K562 (cell line): ENCODE results near the gene ARHGDIA. TPM values are rescaled to one million over a fixed set of nuclear protein-coding genes. Genes with fewer than 3 reads are reported as not detected.

Source experiments
- ATAC-seq: fragments of 200-7000 bp; cut with Tn5 transposase; 3 replicates; pipeline ENCODE4 v1.9.1; 2020; ENCODE audit warnings: moderate library complexity
- BruUV-seq: library from RNA; stranded (reverse); fragments of 400-500 nt; replicated peaks from 2 replicates; lab custom pipeline; 2021; lab: Mats Ljungman, UMichigan
- CTCF ChIA-PET: fragments of 300-600 bp; formaldehyde crosslinking; extraction: SDS; loops from one replicate; lab custom pipeline; 2021; ENCODE audit warnings: low intra/inter-chr PET ratio; lab: Yijun Ruan, JAX
- POLR2A ChIA-PET: fragments of 300-600, 350-650 bp; sonication (Branson Sonifier 250); formaldehyde crosslinking; extraction: SDS; loops from one replicate; lab custom pipeline; 2021; ENCODE audit warnings: antibody characterized with exemption, inconsistent platforms; lab: Yijun Ruan, JAX
- DNase-seq, 4 experiments: peaks; one replicate each; pipeline versions ENCODE4 v3.0.0 to v3.0.0-alpha.2; 2011 to 2018; ENCODE audit warnings: low spot score in 3 of 4, mixed read lengths in 3 of 4; ENCODE audit errors: extremely low read depth in 1 of 4
- FAIRE-seq: peaks from 2 replicates; lab custom pipeline; 2011; peaks lifted over from hg19 to GRCh38; lab: Jason Lieb, UNC
- H2AFZ ChIP-seq: 2 replicates; pipeline ENCODE4 v1.6.0; 2011; ENCODE audit warnings: low read depth, low read length, control low read depth, inconsistent platforms
- H3K27ac ChIP-seq: fragments of 200-600 bp; 3 replicates; pipeline ENCODE4 v1.8.0; 2011; ENCODE audit warnings: low read depth, mild to moderate bottlenecking, control low read depth, inconsistent platforms, low read length, moderate library complexity, mixed read lengths; ENCODE audit errors: extremely low read depth
- H3K27me3 ChIP-seq, 2 experiments: fragments of 300-600 bp in 1 of 2; 2 replicates in 1 of 2; 3 replicates in 1 of 2; pipeline versions ENCODE4 v1.6.0 to v1.8.0; 2011; ENCODE audit warnings: inconsistent platforms in 2 of 2, low read length in 2 of 2, mild to moderate bottlenecking in 1 of 2, mixed read lengths in 1 of 2, moderate library complexity in 1 of 2; ENCODE audit not compliant: control insufficient read depth in 2 of 2, insufficient read depth in 2 of 2
- H3K36me3 ChIP-seq: fragments of 300-600 bp; 3 replicates; pipeline ENCODE4 v1.8.0; 2011; ENCODE audit warnings: mild to moderate bottlenecking, low read length, inconsistent platforms; ENCODE audit not compliant: control insufficient read depth, insufficient read depth
- H3K4me1 ChIP-seq, 2 experiments: fragments of 200-600 bp in 1 of 2; replicated peaks in 1 of 2; 2 replicates in 1 of 2; 3 replicates in 1 of 2; pipeline versions ENCODE4 v1.5.1 to v1.8.0; 2011; ENCODE audit warnings: inconsistent platforms in 2 of 2, low read length in 2 of 2, mild to moderate bottlenecking in 1 of 2, mixed read lengths in 1 of 2, moderate library complexity in 1 of 2; ENCODE audit not compliant: control insufficient read depth in 2 of 2, insufficient read depth in 2 of 2
- H3K4me2 ChIP-seq: 2 replicates; pipeline ENCODE4 v1.6.1; 2011; ENCODE audit warnings: low read length, control low read depth, inconsistent platforms, mixed read lengths; ENCODE audit not compliant: insufficient read depth
- H3K4me3 ChIP-seq: fragments of 200-600 bp; sonication (generic), shearing (Covaris generic); 2 replicates; pipeline ENCODE4 v1.5.1; 2016; ENCODE audit warnings: control low read depth, inconsistent platforms
- H3K79me2 ChIP-seq: fragments of 200-600 bp; 3 replicates; pipeline ENCODE4 v1.8.0; 2011; ENCODE audit warnings: low read length, inconsistent platforms; ENCODE audit not compliant: control insufficient read depth, insufficient read depth
- H3K9ac ChIP-seq, 2 experiments: 2 replicates each; pipeline versions ENCODE4 v1.6.0 to v1.6.1; 2011; ENCODE audit warnings: low read depth in 2 of 2, low read length in 2 of 2, control low read depth in 1 of 2, inconsistent platforms in 1 of 2, mild to moderate bottlenecking in 1 of 2, mixed read lengths in 1 of 2; ENCODE audit not compliant: insufficient read depth in 1 of 2
- H3K9me1 ChIP-seq: one replicate; pipeline ENCODE4 v1.6.0; 2011; ENCODE audit warnings: inconsistent platforms, mild to moderate bottlenecking, low read length, moderate library complexity; ENCODE audit not compliant: control insufficient read depth, insufficient read depth
- H3K9me3 ChIP-seq: replicated peaks from 2 replicates; pipeline ENCODE4 v1.5.1; 2011; ENCODE audit warnings: low read depth, low read length, inconsistent platforms; ENCODE audit not compliant: control insufficient read depth, insufficient read depth
- H4K20me1 ChIP-seq: replicated peaks from 2 replicates; pipeline ENCODE4 v1.6.1; 2011; ENCODE audit warnings: low read length, inconsistent platforms, mixed read lengths; ENCODE audit not compliant: control insufficient read depth, insufficient read depth
- ATF7 ChIP-seq: fragments of 450-650 bp; IDR thresholded peaks from 2 replicates; pipeline ENCODE4 v1.7.1; 2014; ENCODE audit warnings: mild to moderate bottlenecking, moderate library complexity
- CTBP1 ChIP-seq: fragments of 450-650 bp; IDR thresholded peaks from 2 replicates; pipeline ENCODE4 v1.6.1; 2016; ENCODE audit warnings: borderline replicate concordance
- EZH2 ChIP-seq: IDR thresholded peaks from 2 replicates; pipeline ENCODE4 v1.6.1; 2012; ENCODE audit warnings: low read depth, mild to moderate bottlenecking, inconsistent platforms, low read length, borderline replicate concordance
- JUNB ChIP-seq: fragments of 450-650 bp; formaldehyde crosslinking; conservative IDR thresholded peaks from 2 replicates; pipeline ENCODE4 v1.4.0; 2020; ENCODE audit warnings: mild to moderate bottlenecking
- MYNN ChIP-seq, 2 experiments: sonication (generic); formaldehyde crosslinking in 1 of 2; IDR thresholded peaks; 2 replicates each; pipeline versions ENCODE4 v1.5.0 to v1.6.1; 2016 to 2020; ENCODE audit warnings: antibody characterized with exemption in 1 of 2, missing genetic modification reagents in 1 of 2
- NFRKB ChIP-seq: fragments of 450-650 bp; IDR thresholded peaks from 2 replicates; pipeline ENCODE4 v1.6.1; 2016; ENCODE audit warnings: low read depth
- NKRF ChIP-seq: fragments of 450-650 bp; IDR thresholded peaks from 2 replicates; pipeline ENCODE4 v1.6.1; 2016; ENCODE audit warnings: borderline replicate concordance
- NONO ChIP-seq, 2 experiments: fragments of 200-400 bp in 1 of 2; fragments of 450-650 bp in 1 of 2; formaldehyde crosslinking in 1 of 2; IDR thresholded peaks; 2 replicates each; pipeline ENCODE4 v1.6.1; 2017; ENCODE audit warnings: low read depth in 2 of 2, mild to moderate bottlenecking in 2 of 2, moderate library complexity in 2 of 2, low read length in 1 of 2
- POU5F1 ChIP-seq: fragments of 150-350 bp; IDR thresholded peaks from 2 replicates; pipeline ENCODE4 v1.6.1; 2014; ENCODE audit warnings: borderline replicate concordance, low read length, low read depth, mild to moderate bottlenecking; ENCODE audit not compliant: partially characterized antibody
- PRPF4 ChIP-seq: fragments of 200-400 bp; formaldehyde crosslinking; IDR thresholded peaks from one replicate; pipeline ENCODE4 v1.6.1; 2017; ENCODE audit warnings: low read length, low read depth, mild to moderate bottlenecking; ENCODE audit not compliant: insufficient read depth, poor library complexity, severe bottlenecking
- TGIF2 ChIP-seq: sonication (generic); formaldehyde crosslinking; IDR thresholded peaks from 2 replicates; pipeline ENCODE4 v1.8.1; 2022; ENCODE audit warnings: mild to moderate bottlenecking, missing genetic modification reagents, moderate library complexity
- VEZF1 ChIP-seq: fragments of 200-800 bp; sonication (Bioruptor generic); IDR thresholded peaks from 2 replicates; pipeline ENCODE4 v1.6.1; 2017; ENCODE audit warnings: missing genetic modification characterization, missing compliant biosample characterization
- ZBTB17 ChIP-seq: fragments of 450-650 bp; formaldehyde crosslinking; IDR thresholded peaks from 2 replicates; pipeline ENCODE4 v1.4.0; 2020; ENCODE audit warnings: mild to moderate bottlenecking
- ZNF740 ChIP-seq, 3 experiments: fragments of 200-800 bp in 1 of 3; sonication (Bioruptor generic) in 1 of 3; sonication (generic) in 1 of 3; formaldehyde crosslinking in 1 of 3; IDR thresholded peaks; 2 replicates each; pipeline versions ENCODE4 v1.6.1 to v1.8.0; 2016 to 2022; ENCODE audit warnings: mild to moderate bottlenecking in 2 of 3, missing compliant biosample characterization in 2 of 3, missing genetic modification characterization in 2 of 3, missing genetic modification reagents in 1 of 3
- ZSCAN32 ChIP-seq: fragments of 450-650 bp; formaldehyde crosslinking; IDR thresholded peaks from 2 replicates; pipeline ENCODE4 v1.4.0; 2020; ENCODE audit warnings: mild to moderate bottlenecking, moderate library complexity
- WGBS: fragments of 100-300 bp; shearing (Covaris generic); methylation state at CpG from one replicate; pipeline ENCODE4 v1.1.6; 2016; ENCODE audit warnings: low coverage, mixed read lengths; ENCODE audit not compliant: insufficient coverage; ENCODE audit errors: missing lambda C conversion rate; 5-methylcytosine and 5-hydroxymethylcytosine counted together
- in situ Hi-C: fragments of 300-500 bp; cut with MboI; formaldehyde crosslinking; loops from 4 replicates; pipeline ENCODE4 v1.15.0; 2018; ENCODE audit warnings: inconsistent platforms, mixed read lengths
- intact Hi-C: fragments of 100-400 bp; cut with micrococcal nuclease; formaldehyde crosslinking; loops from 2 replicates; pipeline ENCODE4 v1.14.2; 2022
- polyA plus RNA-seq, 8 experiments: library from polyadenylated mRNA; depleted of rRNA in 4 of 8; stranded (reverse) in 5 of 8; unstranded in 3 of 8; fragments of >200 nt; fragmentation: Nextera tagmentation in 2 of 8; fragmentation: Illumina TruSeq in 1 of 8; extraction: Ambion mirVana in 2 of 8; extraction: Trizol in 1 of 8; gene quantifications; 2 replicates each; pipeline versions ENCODE4 v1.2.1 to v1.2.3, GENCODE V29; 2011 to 2014; ENCODE audit warnings: inconsistent platforms in 1 of 8, missing spikeins in 1 of 8
- total RNA-seq, 7 experiments: library from RNA; depleted of rRNA in 6 of 7; stranded (reverse); fragments of >200 nt in 6 of 7; fragmentation: Illumina TruSeq in 2 of 7; extraction: Trizol in 2 of 7; gene quantifications; 2 replicates each; pipeline versions ENCODE4 v1.2.1 to v1.2.3, GENCODE V29; 2011 to 2021; ENCODE audit warnings: low replicate concordance in 1 of 7

ARHGDIA gene
- total and polyA plus RNA-seq, 9 of the 15 experiments (the other 6 are each of a cell fraction or from before 2014, with no cell fraction given): 9.6 to 340 (median 97.6) TPM

GRCh38 chr17:81912441-81913309 is 41.5 kb upstream of the ARHGDIA start:
- H3K27ac ChIP-seq: peak overlapping the region; percentile 41; the same call in 2 of the 3 replicates
- no peaks in the 10 kb centered on the region for H3K9me3 ChIP-seq
- FAIRE-seq (peak; percentile 94), ATAC-seq (peak; percentile 77), DNase-seq (peak; percentile 69 to 89 (median 77))
- H3K36me3 ChIP-seq: peaks cover 72% of the 10 kb centered on the region; the same call in 2 of the 3 replicates
- BruUV-seq: no TSS peak
- 46% methylated on average over 26 of the region's 32 CpGs for WGBS
- H3K79me2 ChIP-seq: peaks cover 44% of the 10 kb centered on the region
- no peak overlapping the region for H2AFZ ChIP-seq
- H3K27me3 ChIP-seq: no peaks in the 10 kb centered on the region
- peaks cover 41 to 90% of the 10 kb centered on the region in 2 experiments for H3K4me1 ChIP-seq
- peak overlapping the region in 1 of 2 experiments; percentile 85; a peak in 1 of 4 replicates for H3K9ac ChIP-seq
- no peak overlapping the region for H3K4me3 ChIP-seq
- peak overlapping the region; percentile 48; the same call in 1 of the 2 replicates for H3K4me2 ChIP-seq
- ChIA-PET POLR2A (interaction anchor here (0.5 to 5.4 kb wide), 11 partner anchors 8 to 257 kb away, joined by 3 to 46 read pairs (median 3); partner anchors contain the start of genes MAFG and PDE6G), CTCF (no interaction called here)
- in situ Hi-C loops: no loop called here
- intact Hi-C loops: no loop called here
- peaks cover 14% of the 10 kb centered on the region for H4K20me1 ChIP-seq
- peaks cover 6% of the 10 kb centered on the region for H3K9me1 ChIP-seq
- peak; percentile 82 for TF ChIP-seq VEZF1 (CRISPR knock-in tag)
- TF ChIP-seq JUNB (CRISPR knock-in tag): 0 out of 2 replicates have a peak, but pooled peaks have one; percentile 37
- TF ChIP-seq CTBP1: peak; percentile 80; the same call in 1 of the 2 replicates
- 0 out of 2 replicates have a peak, but pooled peaks have one; percentile 33 for TF ChIP-seq NKRF
- no peak for TF ChIP-seq TGIF2
- peak; percentile 57; the same call in 1 of the 2 replicates for TF ChIP-seq ZSCAN32
- TF ChIP-seq ZBTB17 (CRISPR knock-in tag): no peak
- no peak for TF ChIP-seq PRPF4
- TF ChIP-seq EZH2: no peak
- TF ChIP-seq MYNN (IDR thresholded peaks at IDR 0.05): no peak
- no peak for TF ChIP-seq MYNN (CRISPR knock-in tag; IDR thresholded peaks at IDR 0.05)
- TF ChIP-seq POU5F1: no peak
- TF ChIP-seq ATF7: peak; percentile 62; the same call in 1 of the 2 replicates
- TF ChIP-seq ZNF740 (CRISPR knock-in tag; IDR thresholded peaks at IDR 0.05): 0 out of 2 replicates have a peak, but pooled peaks have one; percentile 20
- no peak for TF ChIP-seq ZNF740 (tag; IDR thresholded peaks at IDR 0.05)
- TF ChIP-seq NONO (IDR thresholded peaks at IDR 0.05; ENCODE audit: low read depth in 2 of 2, low read length in 1 of 2): peak in 1 of 2 experiments; percentile 10; a peak in 1 of 4 replicates
- TF ChIP-seq NFRKB: no peak
